Central memory CD8-positive, alpha-beta T cell (primary cell): ENCODE results near the gene HOXD9.

Experiments
- ATAC-seq: fragments of 150-1000 bp; cut with Tn5 transposase; replicated peaks from 2 replicates; pipeline ENCODE4 v1.10.0; 2022; ENCODE audit warnings: mild to moderate bottlenecking, moderate FRiP score, moderate number of reproducible peaks; ENCODE audit not compliant: poor library complexity, severe bottlenecking; ENCODE audit errors: extremely low read depth
- DNase-seq, 2 donors: peaks; one replicate each; pipeline ENCODE4 v3.0.0; 2021; ENCODE audit warnings: low spot score in 2 of 2
- H3K27ac Mint-ChIP-seq: one replicate; pipeline ENCODE4 v1.8.0; 2022; ENCODE audit warnings: low read depth, mild to moderate bottlenecking, moderate library complexity, mixed read lengths
- H3K27me3 Mint-ChIP-seq: one replicate; pipeline ENCODE4 v1.8.0; 2022; ENCODE audit warnings: mixed read lengths
- H3K36me3 Mint-ChIP-seq: one replicate; pipeline ENCODE4 v1.8.0; 2022; ENCODE audit warnings: mild to moderate bottlenecking, moderate library complexity, mixed read lengths; ENCODE audit not compliant: insufficient read depth
- H3K4me1 Mint-ChIP-seq: one replicate; pipeline ENCODE4 v1.8.0; 2022; ENCODE audit warnings: mixed read lengths
- H3K4me3 Mint-ChIP-seq: one replicate; pipeline ENCODE4 v1.8.0; 2022; ENCODE audit warnings: mild to moderate bottlenecking, moderate library complexity, mixed read lengths
- H3K9me3 Mint-ChIP-seq: one replicate; pipeline ENCODE4 v1.8.0; 2022; ENCODE audit warnings: mixed read lengths

The HOXD9 gene

DNA sequence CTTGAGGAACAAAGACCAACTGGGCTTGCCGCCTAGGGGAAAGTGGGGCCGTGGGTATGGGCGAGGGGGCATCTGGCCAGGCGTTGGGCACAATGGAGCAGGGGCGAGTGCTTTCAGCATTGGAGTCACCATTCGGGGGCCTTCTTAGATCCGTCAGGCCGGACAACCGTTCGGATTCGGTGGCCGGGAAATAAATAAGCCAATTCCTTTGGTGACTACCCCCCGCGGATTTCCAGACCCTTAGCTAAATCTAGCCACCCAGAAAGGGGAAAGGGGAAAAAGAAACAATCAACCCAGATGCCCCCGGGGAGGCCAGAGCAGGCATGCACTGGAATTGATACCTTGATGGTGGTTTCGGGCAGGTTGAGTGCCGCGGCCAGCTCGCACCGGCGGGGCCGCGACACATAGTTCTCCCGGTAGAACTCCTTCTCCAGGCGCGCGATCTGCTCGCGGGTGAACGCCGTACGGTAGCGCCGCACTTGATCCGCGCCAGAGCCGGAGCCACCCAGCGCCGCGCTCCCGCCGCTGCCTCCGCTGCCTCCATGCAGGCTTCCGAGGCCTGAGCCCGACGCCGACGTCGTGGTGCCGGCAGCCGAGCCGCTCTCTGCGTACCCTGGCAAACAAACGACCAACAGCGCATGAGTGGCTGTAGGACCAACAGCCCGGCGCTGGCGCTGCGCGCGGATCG, 40.5 kb upstream of the HOXD9 start:
- peak overlapping the region; percentile 86 for H3K27ac Mint-ChIP-seq
- peaks cover 66% of the 10 kb centered on the region for H3K36me3 Mint-ChIP-seq
- no peaks in the 10 kb centered on the region for H3K9me3 Mint-ChIP-seq
- H3K4me3 Mint-ChIP-seq: peak overlapping the region; percentile 55
- peaks cover 15% of the 10 kb centered on the region for H3K4me1 Mint-ChIP-seq
- no peak for ATAC-seq
- DNase-seq: no peak
- peaks cover 89% of the 10 kb centered on the region for H3K27me3 Mint-ChIP-seq

GRCh38 chr2:176082525-176082823, 40.0 kb upstream of the HOXD9 start:
- Mint-ChIP-seq H3K27me3 (peaks cover 90% of the 10 kb centered on the region), H3K9me3 (no peaks in the 10 kb centered on the region), H3K27ac (peak overlapping the region; percentile 86), H3K4me1 (peaks cover 15% of the 10 kb centered on the region), H3K4me3 (peak overlapping the region; percentile 55), H3K36me3 (peaks cover 71% of the 10 kb centered on the region)
- ATAC-seq (no peak), DNase-seq (no peak)

- Mint-ChIP-seq H3K9me3 (no peaks in the 10 kb centered on the region), H3K4me3 (peak overlapping the region; percentile 55), H3K36me3 (peaks cover 75% of the 10 kb centered on the region), H3K4me1 (peaks cover 15% of the 10 kb centered on the region), H3K27ac (peak overlapping the region; percentile 86), H3K27me3 (peaks cover 93% of the 10 kb centered on the region)
- no peak for ATAC-seq
- DNase-seq: peak in 1 of 2 donors; percentile 13
Measured at GRCh38 chr2:176082824-176083751, 39.4 kb upstream of the HOXD9 start.

- Mint-ChIP-seq H3K27ac (peak within 1 kb of the TSS; percentile 86), H3K36me3 (peaks cover 73% of the 10 kb centered on the region), H3K9me3 (no peaks in the 10 kb centered on the region), H3K4me3 (peak within 1 kb of the TSS; percentile 55), H3K27me3 (peaks cover 93% of the 10 kb centered on the region), H3K4me1 (peaks cover 19% of the 10 kb centered on the region)
- ATAC-seq: no peak
- DNase-seq: no peak
Measured at GRCh38 chr2:176083796-176084261, 38.7 kb upstream of the HOXD9 start, which contains the start of gene EVX2. Gene EVX2, minus strand, starts transcription at chr2:176083962. Its CDS starts 186 bp downstream, at chr2:176083776.

GRCh38 chr2:176084611-176085119, 37.9 kb upstream of the HOXD9 start:
- H3K36me3 Mint-ChIP-seq: peaks cover 66% of the 10 kb centered on the region
- H3K9me3 Mint-ChIP-seq: no peaks in the 10 kb centered on the region
- DNase-seq: no peak
- ATAC-seq: no peak
- H3K4me3 Mint-ChIP-seq: peak overlapping the region; percentile 31
- H3K4me1 Mint-ChIP-seq: peaks cover 13% of the 10 kb centered on the region
- peak overlapping the region; percentile 86 for H3K27ac Mint-ChIP-seq
- H3K27me3 Mint-ChIP-seq: peaks cover 93% of the 10 kb centered on the region

DNA sequence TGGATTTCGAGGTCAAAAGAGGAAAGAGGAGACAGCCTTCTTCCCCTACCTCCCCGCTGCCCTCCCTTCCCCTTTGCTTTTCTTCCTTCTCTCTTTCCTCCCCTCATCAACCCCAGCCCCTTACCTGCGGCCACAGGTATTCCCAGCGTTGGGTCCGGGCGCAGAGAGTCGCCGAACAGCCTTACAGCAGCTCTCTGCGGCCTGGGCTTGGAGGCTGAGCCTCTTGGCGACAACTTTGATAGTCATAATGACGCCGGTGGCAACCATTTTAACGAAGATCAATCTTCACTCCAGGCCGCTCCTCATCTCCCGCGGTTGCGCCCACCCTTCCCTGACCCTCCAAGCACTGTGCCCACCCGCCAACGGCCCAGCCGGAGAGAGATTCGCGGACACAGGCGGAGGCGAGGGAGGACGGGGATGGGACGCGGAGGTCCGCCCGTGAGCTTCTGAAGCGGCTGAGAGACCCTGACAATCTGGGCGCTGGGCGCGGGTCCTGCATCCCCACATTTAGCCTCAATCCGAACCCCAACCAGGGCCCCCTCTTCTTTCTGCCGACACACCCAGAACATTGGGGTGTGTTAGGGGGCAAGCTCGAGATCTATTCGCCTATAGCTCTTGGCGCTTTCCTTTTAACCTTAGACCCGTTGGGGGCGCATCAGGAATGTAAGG, 37.3 kb upstream of the HOXD9 start:
- Mint-ChIP-seq H3K36me3 (peaks cover 66% of the 10 kb centered on the region), H3K9me3 (no peaks in the 10 kb centered on the region), H3K27me3 (peaks cover 95% of the 10 kb centered on the region), H3K4me1 (peaks cover 12% of the 10 kb centered on the region), H3K27ac (peak overlapping the region; percentile 86), H3K4me3 (no peak overlapping the region)
- DNase-seq (no peak), ATAC-seq (no peak)

DNA sequence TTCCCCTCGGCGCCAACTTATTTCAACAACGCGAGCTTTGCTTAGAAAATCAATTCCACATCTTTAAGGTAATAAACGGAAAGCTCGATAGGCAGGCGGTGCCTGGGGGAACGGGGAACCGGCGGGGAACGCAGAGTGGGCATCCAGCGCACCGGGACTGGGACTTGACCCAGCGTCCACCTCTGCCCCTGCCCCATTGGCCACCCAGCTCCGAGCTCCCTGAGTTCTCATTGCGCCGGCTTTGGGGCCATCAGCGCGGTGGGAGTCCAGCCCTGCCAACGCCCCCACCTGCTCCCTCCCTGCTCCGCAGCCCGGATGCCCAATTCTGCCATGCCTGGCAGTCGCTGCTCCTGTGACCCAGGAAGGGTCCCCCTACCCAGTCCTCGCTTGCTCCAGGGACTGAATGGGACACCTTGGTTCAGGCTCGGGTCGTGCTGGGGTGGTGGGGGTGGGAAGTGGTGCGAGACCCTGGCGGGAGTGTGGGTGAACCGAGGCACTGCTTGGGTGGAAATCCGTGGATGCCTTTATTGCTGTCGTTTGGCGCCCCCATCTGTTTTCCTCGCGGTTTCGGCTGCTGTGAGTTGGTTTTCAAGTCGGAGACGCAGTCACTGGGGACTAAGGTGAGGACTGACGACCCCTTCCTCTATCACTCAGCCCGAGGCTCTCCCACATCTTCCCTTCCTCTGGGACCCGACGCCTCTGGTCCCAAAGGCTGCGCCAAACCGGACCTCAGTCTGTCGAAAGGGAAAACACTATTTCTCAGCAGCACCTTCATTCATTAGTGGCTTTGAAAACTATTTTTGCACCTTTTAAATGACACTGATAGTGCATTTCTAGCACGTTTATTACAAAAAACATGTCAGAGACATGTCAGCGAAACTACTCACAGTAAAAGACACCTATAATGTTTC, 36.4 kb upstream of the HOXD9 start:
- Mint-ChIP-seq H3K9me3 (no peaks in the 10 kb centered on the region), H3K4me1 (peaks cover 12% of the 10 kb centered on the region), H3K4me3 (no peak overlapping the region), H3K36me3 (peaks cover 60% of the 10 kb centered on the region), H3K27me3 (peaks cover 100% of the 10 kb centered on the region), H3K27ac (no peak overlapping the region)
- no peak for ATAC-seq
- no peak for DNase-seq

- Mint-ChIP-seq H3K4me3 (no peak overlapping the region), H3K27me3 (peaks cover 99% of the 10 kb centered on the region), H3K9me3 (no peaks in the 10 kb centered on the region), H3K4me1 (peaks cover 12% of the 10 kb centered on the region), H3K36me3 (peaks cover 55% of the 10 kb centered on the region), H3K27ac (no peak overlapping the region)
- DNase-seq (no peak), ATAC-seq (no peak)
Measured at GRCh38 chr2:176087330-176088047, 35.0 kb upstream of the HOXD9 start.

DNA sequence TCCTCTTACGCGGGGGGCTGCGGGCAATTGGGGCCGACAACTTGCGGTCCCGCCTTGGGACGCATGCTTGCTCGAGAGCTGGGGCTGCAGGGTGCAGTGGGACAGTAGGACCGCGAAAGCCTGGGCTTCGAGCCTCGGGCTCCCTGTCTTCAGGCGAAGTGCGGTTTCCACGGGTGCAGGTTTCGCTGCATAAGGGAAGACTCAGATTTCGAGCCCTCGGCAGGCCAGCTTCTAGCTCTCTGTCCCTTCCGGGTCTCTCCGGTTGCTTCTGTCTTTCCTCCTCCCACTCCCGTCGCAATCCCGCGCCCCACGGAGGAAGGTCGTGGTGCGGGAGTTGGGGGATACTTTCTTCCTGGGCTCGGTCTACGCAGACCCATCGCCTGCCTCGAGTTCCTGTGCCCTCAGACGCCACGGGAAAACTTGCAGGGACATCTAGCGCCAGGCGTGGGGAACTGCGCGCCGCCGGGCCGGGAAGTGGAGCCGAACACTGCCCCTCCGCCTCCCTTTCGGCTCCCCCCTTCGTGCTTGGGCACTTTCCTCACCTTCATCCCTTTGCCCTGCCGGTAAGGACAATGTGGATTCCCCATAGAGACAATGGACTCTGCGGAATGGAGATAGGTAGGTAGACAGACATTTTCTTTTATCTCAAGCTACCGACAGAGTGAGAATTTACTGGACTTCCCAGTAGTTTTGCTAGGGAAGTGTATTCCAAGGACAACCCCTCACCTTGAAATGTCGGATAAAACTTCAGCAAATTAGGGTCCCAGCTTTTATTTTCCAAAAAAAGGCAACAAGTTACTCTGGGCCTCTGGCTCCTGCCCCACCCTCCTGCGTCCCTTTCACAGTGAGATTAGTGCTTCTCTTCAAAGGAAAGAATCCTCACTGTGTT, 34.2 kb upstream of the HOXD9 start:
- no peaks in the 10 kb centered on the region for H3K9me3 Mint-ChIP-seq
- peaks cover 12% of the 10 kb centered on the region for H3K4me1 Mint-ChIP-seq
- peaks cover 95% of the 10 kb centered on the region for H3K27me3 Mint-ChIP-seq
- ATAC-seq: no peak
- peaks cover 51% of the 10 kb centered on the region for H3K36me3 Mint-ChIP-seq
- H3K27ac Mint-ChIP-seq: no peak overlapping the region
- DNase-seq: no peak
- peak overlapping the region; percentile 16 for H3K4me3 Mint-ChIP-seq

DNA sequence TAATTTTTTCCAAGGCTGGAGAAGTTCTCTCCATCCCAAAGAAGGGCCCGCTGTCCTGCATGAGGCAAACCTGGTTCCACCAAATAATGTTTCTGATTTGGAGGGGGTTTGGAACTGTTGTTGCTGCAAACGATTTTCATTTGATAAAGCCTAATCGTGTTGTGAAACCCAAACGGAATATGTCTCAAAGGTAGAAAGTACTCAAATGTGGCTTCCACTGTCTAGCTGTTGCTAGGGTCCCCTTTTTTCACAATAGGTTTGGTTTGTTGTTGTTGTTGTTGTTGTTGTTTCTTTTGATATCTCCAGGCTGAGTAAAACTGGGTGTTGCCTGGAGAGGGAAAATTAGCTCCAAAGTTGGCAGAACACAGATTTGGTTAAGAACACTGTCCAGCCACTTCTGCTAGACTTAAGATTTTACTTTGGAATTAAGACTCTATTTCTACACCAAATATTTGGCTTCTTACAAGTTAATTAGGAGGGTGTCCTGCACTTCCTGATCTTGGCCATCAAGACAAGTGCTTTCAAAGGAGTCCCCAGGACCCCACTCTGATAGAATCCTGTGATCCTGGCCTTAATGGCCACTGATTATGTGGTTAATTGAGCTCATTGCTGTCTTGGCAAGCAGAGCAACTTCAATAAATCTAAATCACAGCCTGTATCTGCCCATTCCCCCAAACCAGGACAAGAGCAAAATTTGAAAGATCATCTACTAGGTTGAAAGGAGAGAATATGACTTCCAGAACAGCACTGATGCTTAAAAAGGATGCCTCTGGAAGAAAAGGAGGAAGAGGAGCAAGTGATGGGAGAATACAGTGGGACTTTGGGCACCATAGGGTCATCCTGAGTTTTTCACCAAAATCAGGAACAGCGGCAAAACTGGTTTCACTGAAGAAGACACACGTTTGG, 33.3 kb upstream of the HOXD9 start:
- peaks cover 46% of the 10 kb centered on the region for H3K36me3 Mint-ChIP-seq
- no peak overlapping the region for H3K27ac Mint-ChIP-seq

More for the DNA sequence above, 33.3 kb upstream of the HOXD9 start:
- no peaks in the 10 kb centered on the region for H3K9me3 Mint-ChIP-seq
- peaks cover 95% of the 10 kb centered on the region for H3K27me3 Mint-ChIP-seq
- H3K4me3 Mint-ChIP-seq: no peak overlapping the region
- DNase-seq: no peak
- peaks cover 17% of the 10 kb centered on the region for H3K4me1 Mint-ChIP-seq
- no peak for ATAC-seq
